Mesenchymal stem cell (in vitro differentiated cells and primary cell): ENCODE results near the gene MIB2.
"Not testable (repeated sequence)": the region's sequence is repeated elsewhere in the genome, so short reads cannot be mapped to it uniquely, and the experiment has no call there.

Source experiments
- DNase-seq: peaks from one replicate; pipeline ENCODE4 v3.0.0-alpha.2; 2013
- H2AFZ ChIP-seq: one replicate; pipeline ENCODE4 v1.6.1; 2013; ENCODE audit warnings: low read depth, mild to moderate bottlenecking, control low read depth, inconsistent platforms, low read length, moderate library complexity
- H2AK5ac ChIP-seq: 2 replicates; pipeline ENCODE4 v1.6.1; 2013; ENCODE audit warnings: low read length, moderate library complexity, mild to moderate bottlenecking, inconsistent platforms; ENCODE audit not compliant: severe bottlenecking
- H2BK120ac ChIP-seq: one replicate; pipeline ENCODE4 v1.6.1; 2013; ENCODE audit warnings: low read depth, mild to moderate bottlenecking, inconsistent platforms, low read length, moderate library complexity
- H2BK12ac ChIP-seq, 2 experiments: one replicate each; pipeline ENCODE4 v1.6.1; 2013; ENCODE audit warnings: inconsistent platforms in 2 of 2, low read length in 2 of 2, mild to moderate bottlenecking in 2 of 2, moderate library complexity in 2 of 2, control low read depth in 1 of 2
- H2BK15ac ChIP-seq: one replicate; pipeline ENCODE4 v1.6.1; 2013; ENCODE audit warnings: mild to moderate bottlenecking, low read depth, inconsistent platforms; ENCODE audit not compliant: poor library complexity, severe bottlenecking
- H2BK5ac ChIP-seq: 2 replicates; pipeline ENCODE4 v1.6.1; 2013; ENCODE audit warnings: low read depth, mild to moderate bottlenecking, low read length, control low read depth, inconsistent platforms; ENCODE audit not compliant: poor library complexity, severe bottlenecking
- H3K14ac ChIP-seq, 2 experiments: one replicate each; pipeline ENCODE4 v1.6.1; 2013; ENCODE audit warnings: inconsistent platforms in 2 of 2, low read length in 2 of 2, control low read depth in 1 of 2, mild to moderate bottlenecking in 1 of 2, moderate library complexity in 1 of 2
- H3K18ac ChIP-seq, 2 experiments: one replicate each; pipeline ENCODE4 v1.6.1; 2013; ENCODE audit warnings: inconsistent platforms in 2 of 2, low read length in 2 of 2, control low read depth in 1 of 2, low read depth in 1 of 2, mild to moderate bottlenecking in 1 of 2
- H3K23ac ChIP-seq, 2 experiments: one replicate each; pipeline ENCODE4 v1.6.1; 2013; ENCODE audit warnings: inconsistent platforms in 2 of 2, low read length in 2 of 2, mild to moderate bottlenecking in 2 of 2, moderate library complexity in 2 of 2, control low read depth in 1 of 2
- H3K27ac ChIP-seq: 2 replicates; pipeline ENCODE4 v1.5.1; 2013; ENCODE audit warnings: mild to moderate bottlenecking, moderate library complexity, low read length, control low read depth, inconsistent platforms; ENCODE audit not compliant: poor library complexity, severe bottlenecking
- H3K27me3 ChIP-seq, 2 experiments: 2 replicates each; pipeline versions ENCODE4 v1.6.1 to v1.7.0; 2013; ENCODE audit warnings: low read length in 2 of 2, mild to moderate bottlenecking in 2 of 2, moderate library complexity in 2 of 2, control low read depth in 1 of 2, inconsistent platforms in 1 of 2; ENCODE audit not compliant: control insufficient read depth in 1 of 2, insufficient read depth in 1 of 2
- H3K36me3 ChIP-seq, 2 experiments: 2 replicates each; pipeline versions ENCODE4 v1.6.1 to v1.7.0; 2013; ENCODE audit warnings: low read length in 2 of 2, control low read depth in 1 of 2, inconsistent platforms in 1 of 2, low read depth in 1 of 2, mild to moderate bottlenecking in 1 of 2; ENCODE audit not compliant: insufficient read depth in 2 of 2, control insufficient read depth in 1 of 2
- H3K4ac ChIP-seq, 2 experiments: one replicate each; pipeline ENCODE4 v1.6.1; 2013; ENCODE audit warnings: inconsistent platforms in 2 of 2, low read length in 2 of 2, mild to moderate bottlenecking in 2 of 2, moderate library complexity in 2 of 2, control low read depth in 1 of 2, low read depth in 1 of 2
- H3K4me1 ChIP-seq: 2 replicates; pipeline ENCODE4 v1.6.1; 2013; ENCODE audit warnings: low read depth, low read length, control low read depth; ENCODE audit not compliant: control insufficient read depth, insufficient read depth
- H3K4me2 ChIP-seq: 2 replicates; pipeline ENCODE4 v1.6.1; 2013; ENCODE audit warnings: low read length, mild to moderate bottlenecking, inconsistent platforms; ENCODE audit not compliant: poor library complexity, severe bottlenecking
- H3K4me3 ChIP-seq, 2 experiments: 2 replicates each; pipeline versions ENCODE4 v1.5.1 to v1.7.0; 2013; ENCODE audit warnings: low read length in 2 of 2, mild to moderate bottlenecking in 2 of 2, control low read depth in 1 of 2, low read depth in 1 of 2; ENCODE audit not compliant: insufficient read depth in 1 of 2
- H3K79me1 ChIP-seq: replicated peaks from 2 replicates; pipeline ENCODE4 v1.6.1; 2013; ENCODE audit warnings: mild to moderate bottlenecking, control low read depth, low read length, inconsistent platforms; ENCODE audit not compliant: poor library complexity, severe bottlenecking
- H3K9ac ChIP-seq: 2 replicates; pipeline ENCODE4 v1.7.0; 2013; ENCODE audit warnings: mild to moderate bottlenecking, low read length, moderate library complexity
- H3K9me3 ChIP-seq: 2 replicates; pipeline ENCODE4 v1.7.0; 2013; ENCODE audit warnings: mild to moderate bottlenecking, low read length; ENCODE audit not compliant: control insufficient read depth
- H4K8ac ChIP-seq: one replicate; pipeline ENCODE4 v1.6.1; 2013; ENCODE audit warnings: inconsistent platforms, mild to moderate bottlenecking, low read length, moderate library complexity
- H4K91ac ChIP-seq: one replicate; pipeline ENCODE4 v1.6.1; 2013; ENCODE audit warnings: mild to moderate bottlenecking, low read length, inconsistent platforms
- WGBS: methylation state at CpG from one replicate; pipeline ENCODE4 v1.1.7; 2013; ENCODE audit warnings: mixed read lengths; 5-methylcytosine and 5-hydroxymethylcytosine counted together

MIB2 gene

DNA sequence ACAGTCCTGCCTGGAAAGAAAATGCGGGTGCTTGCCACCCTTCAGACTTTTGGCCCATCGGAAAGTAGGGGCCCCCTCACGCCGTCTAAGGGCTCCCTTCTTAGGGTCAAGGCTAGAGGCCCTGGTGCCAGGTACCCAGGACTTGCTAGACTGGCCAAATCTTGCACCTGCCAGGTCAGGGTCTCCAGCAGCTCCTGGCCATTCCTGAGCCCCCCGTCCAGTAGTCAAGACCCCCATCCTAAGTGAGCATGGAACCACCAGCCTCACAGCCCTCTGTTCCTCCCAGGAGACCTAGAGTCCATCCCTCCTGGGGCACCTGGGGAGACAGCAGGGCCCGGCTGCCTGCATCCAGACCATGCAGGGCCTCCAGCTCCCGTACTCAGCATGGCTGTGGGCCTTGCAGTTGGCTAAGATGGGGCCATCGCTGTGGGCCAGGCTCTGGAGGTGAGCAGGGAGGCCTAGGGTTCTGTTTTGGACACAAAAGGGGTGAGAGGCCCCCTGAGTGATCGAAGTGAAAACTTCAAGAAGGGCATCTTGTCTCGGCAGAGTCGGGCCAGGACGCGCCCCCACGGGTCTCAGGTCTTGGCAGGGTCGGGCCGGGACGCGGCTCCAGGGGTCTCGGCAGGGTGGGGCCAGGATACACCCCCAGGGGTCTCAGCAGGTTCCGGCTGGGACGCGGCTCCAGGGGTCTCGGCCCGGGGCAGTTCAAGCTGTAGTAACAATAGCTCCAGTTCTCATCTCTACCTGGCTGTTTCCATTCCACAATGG, 21.3 kb upstream of the MIB2 start:
- Histone ChIP-seq H3K36me3 (peaks cover 0 to 3% of the 10 kb centered on the region in 2 experiments), H3K9ac (no peak overlapping the region), H3K18ac (no peak overlapping the region), H3K79me1 (no peaks in the 10 kb centered on the region), H3K4me3 (no peak overlapping the region), H2BK120ac (no peak overlapping the region), H2BK12ac (no peak overlapping the region), H3K4me2 (no peak overlapping the region), H3K9me3 (no peaks in the 10 kb centered on the region), H3K4ac (no peak overlapping the region), H3K27ac (no peak overlapping the region), H3K4me1 (peaks cover 20% of the 10 kb centered on the region), H2AFZ (no peak overlapping the region), H2AK5ac (no peak overlapping the region), H2BK5ac (no peak overlapping the region), H2BK15ac (no peak overlapping the region), H4K91ac (peak overlapping the region; percentile 22), H3K23ac (peak overlapping the region in 1 of 2 experiments; percentile 53), H3K14ac (no peak overlapping the region), H4K8ac (no peak overlapping the region), H3K27me3 (peaks cover 42 to 43% of the 10 kb centered on the region in 2 experiments)
- DNase-seq: no peak
- WGBS: 91% methylated on average over 24 of the region's 24 CpGs

DNA sequence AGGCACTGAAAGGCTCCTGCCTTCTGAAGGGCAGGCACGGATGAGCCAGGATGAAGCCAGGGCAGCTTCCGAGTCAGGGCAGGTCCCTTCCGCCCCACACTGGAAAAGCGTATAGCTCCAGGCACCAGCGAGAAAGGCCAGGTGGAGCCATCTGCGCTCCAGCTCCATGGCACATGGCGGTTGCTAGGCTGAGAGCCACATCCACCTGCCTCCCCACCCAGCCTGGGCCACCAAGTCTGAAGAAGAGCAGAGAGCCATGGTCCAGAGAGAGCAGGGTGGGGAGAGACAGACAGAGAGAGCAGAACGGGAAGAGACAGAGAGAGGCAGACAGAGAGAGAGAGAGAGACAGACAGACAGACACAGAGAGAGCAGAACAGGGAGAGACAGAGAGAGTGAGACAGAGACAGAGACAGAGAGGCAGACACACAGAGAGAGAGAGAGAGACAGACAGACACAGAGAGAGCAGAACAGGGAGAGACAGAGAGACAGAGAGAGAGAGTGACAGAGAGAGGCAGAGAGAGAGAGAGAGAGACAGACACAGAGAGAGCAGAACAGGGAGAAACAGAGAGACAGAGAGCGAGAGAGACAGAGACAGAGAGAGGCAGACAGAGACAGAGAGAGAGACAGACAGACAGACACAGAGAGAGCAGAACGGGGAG, 20.6 kb upstream of the MIB2 start:
- H2BK120ac ChIP-seq: no peak overlapping the region
- WGBS: 78% methylated on average over 9 of the region's 10 CpGs
- no peak overlapping the region for H3K9ac ChIP-seq
- H2AFZ ChIP-seq: no peak overlapping the region
- no peaks in the 10 kb centered on the region for H3K79me1 ChIP-seq
- H3K27me3 ChIP-seq: peaks cover 43 to 45% of the 10 kb centered on the region in 2 experiments
- H3K4ac ChIP-seq: no peak overlapping the region
- no peak overlapping the region for H3K4me2 ChIP-seq
- no peak overlapping the region for H3K23ac ChIP-seq
- H3K4me3 ChIP-seq: no peak overlapping the region
- no peak overlapping the region for H3K27ac ChIP-seq
- peaks cover 26% of the 10 kb centered on the region for H3K4me1 ChIP-seq
- no peak overlapping the region for H2BK12ac ChIP-seq
- no peak overlapping the region for H2BK15ac ChIP-seq
- no peak overlapping the region for H2AK5ac ChIP-seq
- H3K14ac ChIP-seq: no peak overlapping the region
- no peak overlapping the region for H4K8ac ChIP-seq
- DNase-seq: no peak
- H2BK5ac ChIP-seq: no peak overlapping the region
- no peak overlapping the region for H3K18ac ChIP-seq
- peaks cover 0 to 3% of the 10 kb centered on the region in 2 experiments for H3K36me3 ChIP-seq
- no peaks in the 10 kb centered on the region for H3K9me3 ChIP-seq
- H4K91ac ChIP-seq: no peak overlapping the region

DNA sequence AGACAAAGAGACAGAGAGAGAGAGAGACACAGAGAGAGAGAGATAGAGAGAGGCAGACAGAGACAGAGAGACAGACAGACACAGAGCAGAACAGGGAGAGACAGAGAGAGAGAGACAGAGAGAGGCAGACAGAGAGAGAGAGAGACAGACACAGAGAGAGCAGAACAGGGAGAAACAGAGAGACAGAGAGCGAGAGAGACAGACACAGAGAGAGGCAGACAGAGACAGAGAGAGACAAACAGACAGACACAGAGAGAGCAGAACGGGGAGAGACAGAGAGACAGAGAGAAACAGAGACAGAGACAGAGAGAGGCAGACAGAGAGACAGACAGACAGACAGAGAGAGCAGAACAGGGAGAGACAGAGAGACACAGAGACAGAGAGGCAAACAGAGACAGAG, 20.0 kb upstream of the MIB2 start:
- not testable (repeated sequence) for H3K79me1 ChIP-seq, H4K8ac ChIP-seq
- 85% methylated on average over 2 of the region's 2 CpGs for WGBS

DNA sequence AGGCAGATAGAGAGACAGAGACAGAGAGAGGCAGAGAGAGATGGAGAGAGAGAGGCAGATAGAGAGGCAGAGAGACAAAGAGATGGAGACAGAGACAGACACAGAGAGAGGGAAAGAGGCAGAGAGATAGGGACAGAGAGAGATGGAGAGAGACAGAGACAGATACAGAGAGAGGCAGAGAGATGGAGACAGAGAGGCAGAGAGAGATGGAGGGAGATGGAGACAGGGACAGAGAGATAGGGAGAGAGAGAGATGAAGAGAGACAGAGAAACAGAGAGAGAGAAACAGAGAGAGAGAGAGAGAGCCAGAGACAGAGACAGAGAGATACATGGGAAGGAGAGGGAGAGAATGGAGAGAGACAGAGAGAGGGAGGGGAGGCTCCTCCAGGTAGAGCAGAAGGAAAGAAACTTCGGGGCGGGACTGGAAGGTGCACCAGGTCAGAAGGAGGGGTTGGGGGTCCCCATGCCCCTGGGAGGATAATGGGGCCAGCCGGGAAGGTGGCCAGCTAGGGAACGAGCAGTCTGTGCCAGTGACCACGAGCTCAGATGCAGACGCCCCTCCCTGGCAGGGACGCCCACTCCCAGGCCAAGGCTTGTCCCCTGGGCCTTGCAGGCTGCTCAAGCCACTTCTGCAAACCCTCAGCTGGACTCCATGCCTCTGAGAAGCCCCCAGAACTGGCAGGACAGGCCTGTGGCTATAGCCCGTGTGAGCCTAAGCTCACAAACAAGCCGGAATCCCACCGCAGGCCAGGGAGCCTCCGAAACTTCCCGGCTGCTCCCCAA, 18.6 kb upstream of the MIB2 start:
- Histone ChIP-seq H3K4ac (no peak overlapping the region), H2BK120ac (no peak overlapping the region), H3K9me3 (no peaks in the 10 kb centered on the region), H3K14ac (no peak overlapping the region), H3K23ac (no peak overlapping the region), H3K4me1 (peaks cover 33% of the 10 kb centered on the region), H3K27me3 (peaks cover 56 to 57% of the 10 kb centered on the region in 2 experiments), H2BK12ac (no peak overlapping the region), H3K9ac (no peak overlapping the region), H2AFZ (no peak overlapping the region), H3K79me1 (no peaks in the 10 kb centered on the region), H3K4me2 (no peak overlapping the region), H3K27ac (no peak overlapping the region), H3K36me3 (peaks cover 0 to 3% of the 10 kb centered on the region in 2 experiments), H4K8ac (no peak overlapping the region), H2BK15ac (no peak overlapping the region), H2BK5ac (no peak overlapping the region), H4K91ac (no peak overlapping the region), H2AK5ac (no peak overlapping the region), H3K4me3 (no peak overlapping the region), H3K18ac (no peak overlapping the region)
- DNase-seq: no peak
- 50% methylated on average over 12 of the region's 12 CpGs for WGBS

More for the DNA sequence above, 20.0 kb upstream of the MIB2 start:
- not testable (repeated sequence) for H3K36me3 ChIP-seq, H3K4me2 ChIP-seq, H3K23ac ChIP-seq, DNase-seq, H2BK120ac ChIP-seq, H3K18ac ChIP-seq, H2BK5ac ChIP-seq, H2AK5ac ChIP-seq, H4K91ac ChIP-seq, H3K27ac ChIP-seq, H3K4me3 ChIP-seq, H2BK15ac ChIP-seq, H3K9ac ChIP-seq, H2AFZ ChIP-seq, H3K14ac ChIP-seq, H3K9me3 ChIP-seq, H2BK12ac ChIP-seq, H3K4ac ChIP-seq
- peaks cover 28% of the 10 kb centered on the region for H3K4me1 ChIP-seq
- H3K27me3 ChIP-seq: peaks cover 44 to 46% of the 10 kb centered on the region in 2 experiments
